ENCODE results near the gene ARID1B.

DNA sequence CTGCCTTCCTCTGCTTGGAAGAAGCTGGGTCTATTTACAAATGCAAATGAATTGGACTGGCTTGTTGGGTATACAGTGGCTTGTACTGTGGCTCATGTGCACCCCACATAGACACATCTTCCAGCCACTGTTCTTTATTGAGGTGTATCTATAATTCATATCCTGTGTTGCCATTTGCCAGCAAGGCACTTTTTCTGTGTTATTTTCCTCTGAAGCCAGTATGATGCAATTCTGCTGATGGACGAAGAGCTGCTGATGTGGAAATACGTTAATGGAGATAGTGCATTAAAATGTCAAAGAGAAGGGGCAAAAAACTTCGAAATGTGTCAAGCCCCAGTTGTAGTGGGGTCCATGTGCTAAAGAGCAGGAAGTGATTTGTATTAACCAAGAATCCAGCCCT is 378.6 kb downstream of the ARID1B start:
- no peak for TF ChIP-seq EZH2 (IDR thresholded peaks at IDR 0.05; ENCODE audit: insufficient read depth, low read length)
- TF ChIP-seq, protein P1, sequence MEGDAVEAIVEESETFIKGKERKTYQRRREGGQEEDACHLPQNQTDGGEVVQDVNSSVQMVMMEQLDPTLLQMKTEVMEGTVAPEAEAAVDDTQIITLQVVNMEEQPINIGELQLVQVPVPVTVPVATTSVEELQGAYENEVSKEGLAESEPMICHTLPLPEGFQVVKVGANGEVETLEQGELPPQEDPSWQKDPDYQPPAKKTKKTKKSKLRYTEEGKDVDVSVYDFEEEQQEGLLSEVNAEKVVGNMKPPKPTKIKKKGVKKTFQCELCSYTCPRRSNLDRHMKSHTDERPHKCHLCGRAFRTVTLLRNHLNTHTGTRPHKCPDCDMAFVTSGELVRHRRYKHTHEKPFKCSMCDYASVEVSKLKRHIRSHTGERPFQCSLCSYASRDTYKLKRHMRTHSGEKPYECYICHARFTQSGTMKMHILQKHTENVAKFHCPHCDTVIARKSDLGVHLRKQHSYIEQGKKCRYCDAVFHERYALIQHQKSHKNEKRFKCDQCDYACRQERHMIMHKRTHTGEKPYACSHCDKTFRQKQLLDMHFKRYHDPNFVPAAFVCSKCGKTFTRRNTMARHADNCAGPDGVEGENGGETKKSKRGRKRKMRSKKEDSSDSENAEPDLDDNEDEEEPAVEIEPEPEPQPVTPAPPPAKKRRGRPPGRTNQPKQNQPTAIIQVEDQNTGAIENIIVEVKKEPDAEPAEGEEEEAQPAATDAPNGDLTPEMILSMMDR (IDR thresholded peaks at IDR 0.05; ENCODE audit: insufficient read depth, low read depth, low read length), result no peak

Measured in astrocyte (in vitro differentiated cells and primary cell).